IMR-90 (cell line): ENCODE results near the gene GFAP. TPM values are rescaled to one million over a fixed set of nuclear protein-coding genes. Genes with fewer than 3 reads are reported as not detected.

Experiments
- ATAC-seq: fragments of 200-7000 bp; cut with Tn5 transposase; 2 replicates; pipeline ENCODE4 v1.9.1; 2020; ENCODE audit warnings: low read depth, mild to moderate bottlenecking, moderate library complexity
- BruUV-seq: library from RNA; stranded (reverse); fragments of 400-500 nt; replicated peaks from 2 replicates; lab custom pipeline; 2021; lab: Mats Ljungman, UMichigan
- CTCF ChIA-PET: fragments of 300-600 bp; formaldehyde crosslinking; extraction: SDS; loops from one replicate; lab custom pipeline; 2021; ENCODE audit warnings: antibody characterized with exemption; lab: Yijun Ruan, JAX
- POLR2A ChIA-PET: fragments of 300-600 bp; sonication (Branson Sonifier 250); formaldehyde crosslinking; loops from one replicate; lab custom pipeline; 2022; ENCODE audit warnings: antibody characterized with exemption; ENCODE audit not compliant: unreplicated experiment; lab: Charles Lee
- DNase-seq: peaks from one replicate; pipeline ENCODE4 v3.0.0; 2013
- H2AFZ ChIP-seq: replicated peaks from 2 replicates; pipeline ENCODE3; 2013; ENCODE audit warnings: low read length, mild to moderate bottlenecking; ENCODE audit not compliant: poor library complexity
- H2AK5ac ChIP-seq: 2 replicates; pipeline ENCODE4 v1.6.1; 2013; ENCODE audit warnings: low read depth, low read length, inconsistent platforms
- H2AK9ac ChIP-seq: replicated peaks from 2 replicates; pipeline ENCODE3; 2013; ENCODE audit warnings: mild to moderate bottlenecking, low read depth, low read length, moderate library complexity; ENCODE audit not compliant: poor library complexity
- H2BK120ac ChIP-seq: 2 replicates; pipeline ENCODE4 v1.6.1; 2013; ENCODE audit warnings: low read depth, low read length, inconsistent platforms
- H2BK15ac ChIP-seq: 3 replicates; pipeline ENCODE4 v1.6.1; 2013; ENCODE audit warnings: low read depth, low read length, inconsistent platforms
- H2BK20ac ChIP-seq: 2 replicates; pipeline ENCODE4 v1.6.1; 2013; ENCODE audit warnings: low read depth, mild to moderate bottlenecking, inconsistent platforms, low read length, moderate library complexity
- H2BK5ac ChIP-seq: 2 replicates; pipeline ENCODE4 v1.6.1; 2013; ENCODE audit warnings: mild to moderate bottlenecking, low read depth, low read length, inconsistent platforms; ENCODE audit not compliant: poor library complexity, severe bottlenecking
- H3K14ac ChIP-seq: replicated peaks from 2 replicates; pipeline ENCODE4 v1.6.1; 2013; ENCODE audit warnings: low read depth, low read length, inconsistent platforms
- H3K18ac ChIP-seq: 2 replicates; pipeline ENCODE4 v1.6.1; 2013; ENCODE audit warnings: low read depth, low read length, control low read depth
- H3K23ac ChIP-seq: 2 replicates; pipeline ENCODE4 v1.6.1; 2013; ENCODE audit warnings: low read depth, low read length, inconsistent platforms
- H3K27ac ChIP-seq: 2 replicates; pipeline ENCODE4 v1.5.1; 2013; ENCODE audit warnings: mild to moderate bottlenecking, control low read depth, low read length; ENCODE audit not compliant: insufficient read depth
- H3K27me3 ChIP-seq: 2 replicates; pipeline ENCODE4 v1.6.1; 2013; ENCODE audit warnings: low read length; ENCODE audit not compliant: control insufficient read depth, insufficient read depth
- H3K36me3 ChIP-seq: 2 replicates; pipeline ENCODE4 v1.6.1; 2013; ENCODE audit warnings: low read length, mixed read lengths; ENCODE audit not compliant: control insufficient read depth, insufficient read depth
- H3K4ac ChIP-seq: 2 replicates; pipeline ENCODE4 v1.6.1; 2013; ENCODE audit warnings: low read depth, low read length, inconsistent platforms
- H3K4me1 ChIP-seq: 2 replicates; pipeline ENCODE4 v1.6.1; 2013; ENCODE audit warnings: low read length, mixed read lengths; ENCODE audit not compliant: control insufficient read depth, insufficient read depth
- H3K4me2 ChIP-seq: 2 replicates; pipeline ENCODE4 v1.6.1; 2013; ENCODE audit warnings: low read depth, mild to moderate bottlenecking, control low read depth, low read length, moderate library complexity
- H3K4me3 ChIP-seq: 2 replicates; pipeline ENCODE4 v1.5.1; 2013; ENCODE audit warnings: low read depth, mild to moderate bottlenecking, control low read depth, low read length, moderate library complexity; ENCODE audit not compliant: insufficient read depth
- H3K56ac ChIP-seq: 2 replicates; pipeline ENCODE4 v1.6.1; 2013; ENCODE audit warnings: low read length, inconsistent platforms; ENCODE audit not compliant: insufficient read depth; ENCODE audit errors: extremely low read depth
- H3K79me1 ChIP-seq, 2 experiments: 2 replicates each; pipeline ENCODE4 v1.6.1; 2013; ENCODE audit warnings: low read length in 2 of 2, inconsistent platforms in 1 of 2, low read depth in 1 of 2
- H3K9ac ChIP-seq: 2 replicates; pipeline ENCODE4 v1.6.1; 2013; ENCODE audit warnings: low read depth, low read length, control low read depth
- H3K9me1 ChIP-seq: 2 replicates; pipeline ENCODE4 v1.6.1; 2013; ENCODE audit warnings: low read length, inconsistent platforms; ENCODE audit not compliant: insufficient read depth
- H3K9me3 ChIP-seq: 2 replicates; pipeline ENCODE4 v1.6.1; 2013; ENCODE audit warnings: low read length; ENCODE audit not compliant: control insufficient read depth, insufficient read depth
- H4K20me1 ChIP-seq: 2 replicates; pipeline ENCODE4 v1.6.1; 2013; ENCODE audit warnings: low read length, inconsistent platforms; ENCODE audit not compliant: insufficient read depth
- H4K5ac ChIP-seq: 2 replicates; pipeline ENCODE4 v1.6.1; 2013; ENCODE audit warnings: mild to moderate bottlenecking, low read depth, low read length, control low read depth
- H4K8ac ChIP-seq, 2 experiments: 2 replicates each; pipeline ENCODE4 v1.6.1; 2013; ENCODE audit warnings: low read depth in 2 of 2, low read length in 2 of 2, control low read depth in 1 of 2, inconsistent platforms in 1 of 2
- H4K91ac ChIP-seq: 2 replicates; pipeline ENCODE4 v1.6.1; 2013; ENCODE audit warnings: low read depth, low read length, inconsistent platforms; ENCODE audit not compliant: insufficient read depth
- FOS ChIP-seq: fragments of 150-350 bp; IDR thresholded peaks from 2 replicates; pipeline ENCODE4 v1.6.1; 2016; ENCODE audit warnings: low read depth, low read length
- MAZ ChIP-seq: IDR thresholded peaks from 2 replicates; pipeline ENCODE4 v1.6.1; 2012; ENCODE audit warnings: low read depth, mild to moderate bottlenecking, low read length, improper control_type of control experiment, moderate library complexity, borderline replicate concordance
- NFE2L2 ChIP-seq: fragments of 150-350 bp; IDR thresholded peaks from 2 replicates; pipeline ENCODE4 v1.6.1; 2016; ENCODE audit warnings: low read depth, mild to moderate bottlenecking, low read length
- POLR2A ChIP-seq: IDR thresholded peaks from 2 replicates; pipeline ENCODE4 v1.6.1; 2012; ENCODE audit warnings: mild to moderate bottlenecking, low read depth, low read length
- RAD21 ChIP-seq: IDR thresholded peaks from 2 replicates; pipeline ENCODE4 v1.6.1; 2012; ENCODE audit warnings: low read length, improper control_type of control experiment
- WGBS, 2 experiments: methylation state at CpG; one replicate each; pipeline versions ENCODE4 v1.1.5 to v1.1.7; 2013; ENCODE audit warnings: missing lambda C conversion rate in 2 of 2; ENCODE audit not compliant: insufficient read length in 1 of 2; ENCODE audit errors: extremely low coverage in 2 of 2; 5-methylcytosine and 5-hydroxymethylcytosine counted together
- dilution Hi-C: fragments of 300-500 bp; cut with HindIII; formaldehyde crosslinking; loops from one replicate; pipeline ENCODE4 v1.14.3; 2018; ENCODE audit warnings: low sequenced_read_pairs; ENCODE audit not compliant: unreplicated experiment
- in situ Hi-C: fragments of 300-500 bp; cut with MboI; formaldehyde crosslinking; loops from 3 replicates; pipeline ENCODE4 v1.14.3; 2019; ENCODE audit warnings: low sequenced_read_pairs, inconsistent platforms, mixed read lengths
- intact Hi-C: fragments of 100-400 bp; cut with micrococcal nuclease; formaldehyde crosslinking; loops from 2 replicates; pipeline ENCODE4 v1.10.0; 2022
- polyA plus RNA-seq, 3 experiments: library from polyadenylated mRNA; depleted of rRNA; stranded (reverse); fragments of >200 nt; gene quantifications; 2 replicates each; pipeline ENCODE4 v1.2.3, GENCODE V29; 2012; ENCODE audit warnings: low replicate concordance in 1 of 3
- total RNA-seq: library from RNA; depleted of rRNA; stranded (reverse); fragments of >200 nt; gene quantifications from 2 replicates; pipeline ENCODE4 v1.2.3, GENCODE V29; 2012
- TF ChIP-seq, protein P1 (sequence below): fragments of 150-350 bp; IDR thresholded peaks from 2 replicates; pipeline ENCODE4 v1.6.1; 2016; ENCODE audit warnings: low read depth, mild to moderate bottlenecking, low read length, moderate library complexity, borderline replicate concordance

Gene GFAP
- total and polyA plus RNA-seq, 2 of the 4 experiments (the other 2 are of a cell fraction), result 0.18 to 0.19 TPM

DNA sequence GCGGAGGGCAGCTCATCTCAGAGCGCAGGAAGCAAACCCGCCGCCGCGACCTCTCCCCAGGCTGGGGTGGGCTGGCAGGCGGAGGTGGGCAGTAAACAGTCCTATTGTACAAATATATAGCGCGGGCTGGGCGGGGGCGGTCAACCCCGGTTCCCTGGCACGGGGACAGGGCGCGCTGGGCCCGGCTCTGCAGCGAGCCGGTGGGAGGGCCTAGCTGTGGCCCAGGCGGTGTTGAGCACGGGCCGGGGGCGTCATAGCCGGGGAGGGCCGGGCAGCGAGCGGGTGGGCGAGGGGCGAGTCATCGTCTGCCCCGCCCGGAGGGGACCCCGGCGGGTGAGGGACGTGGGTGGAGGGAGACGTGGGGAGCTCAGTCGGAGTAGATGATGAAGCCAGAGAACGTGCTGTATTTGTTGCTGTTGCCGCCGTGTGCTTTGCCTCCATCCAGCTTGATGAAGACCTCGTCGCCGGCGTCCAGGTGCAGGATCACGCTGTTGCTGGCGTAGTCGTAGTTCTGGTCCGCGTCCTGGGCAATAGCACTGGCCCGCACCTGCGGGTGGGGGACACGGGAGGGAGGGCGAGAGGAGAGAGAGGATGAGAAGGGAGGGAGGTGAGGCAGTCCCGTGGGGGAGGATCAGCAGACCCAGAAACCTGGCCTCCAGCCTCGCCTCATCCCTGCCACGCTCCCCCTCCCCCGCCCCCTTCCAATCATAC, 44.7 kb upstream of the GFAP start:
- H2AFZ ChIP-seq, result peak overlapping the region; percentile 86
- H3K9me3 ChIP-seq, result no peaks in the 10 kb centered on the region
- H3K79me1 ChIP-seq, result no peaks in the 10 kb centered on the region
- no peak overlapping the region for H2BK5ac ChIP-seq
- no peak overlapping the region for H3K14ac ChIP-seq
- no peak overlapping the region for H3K4me2 ChIP-seq
- dilution Hi-C loops, result no loop called here
- H2BK120ac ChIP-seq, result no peak overlapping the region
- H3K36me3 ChIP-seq, result no peaks in the 10 kb centered on the region
- intact Hi-C loops, result no loop called here
- no peak overlapping the region for H3K56ac ChIP-seq
- H3K4ac ChIP-seq, result no peak overlapping the region
- H4K20me1 ChIP-seq, result no peaks in the 10 kb centered on the region
- no peak overlapping the region for H4K91ac ChIP-seq
- H2BK20ac ChIP-seq, result no peak overlapping the region
- no peaks in the 10 kb centered on the region for H3K9me1 ChIP-seq
- H3K4me1 ChIP-seq, result no peaks in the 10 kb centered on the region; the same call in 1 of the 2 replicates
- DNase-seq, result no peak
- H3K4me3 ChIP-seq, result no peak overlapping the region
- H3K9ac ChIP-seq, result no peak overlapping the region
- no peak for ATAC-seq
- 18% methylated on average over 31 of the region's 56 CpGs; no CpG with 5 or more reads in 1 of the 2 experiments for WGBS, 2 experiments
- CTCF ChIA-PET, result no interaction called here
- TF ChIP-seq MAZ (no peak), POLR2A (no peak), FOS (no peak), NFE2L2 (no peak), RAD21 (no peak)
- TF ChIP-seq, protein P1, sequence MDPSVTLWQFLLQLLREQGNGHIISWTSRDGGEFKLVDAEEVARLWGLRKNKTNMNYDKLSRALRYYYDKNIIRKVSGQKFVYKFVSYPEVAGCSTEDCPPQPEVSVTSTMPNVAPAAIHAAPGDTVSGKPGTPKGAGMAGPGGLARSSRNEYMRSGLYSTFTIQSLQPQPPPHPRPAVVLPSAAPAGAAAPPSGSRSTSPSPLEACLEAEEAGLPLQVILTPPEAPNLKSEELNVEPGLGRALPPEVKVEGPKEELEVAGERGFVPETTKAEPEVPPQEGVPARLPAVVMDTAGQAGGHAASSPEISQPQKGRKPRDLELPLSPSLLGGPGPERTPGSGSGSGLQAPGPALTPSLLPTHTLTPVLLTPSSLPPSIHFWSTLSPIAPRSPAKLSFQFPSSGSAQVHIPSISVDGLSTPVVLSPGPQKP, result no peak
- no peak overlapping the region for H2BK15ac ChIP-seq
- no peak overlapping the region for H2AK9ac ChIP-seq
- no peak overlapping the region for H4K5ac ChIP-seq
- H3K27me3 ChIP-seq, result peaks cover 22% of the 10 kb centered on the region; the same call in 1 of the 2 replicates
- no peak overlapping the region for H3K27ac ChIP-seq
- POLR2A ChIA-PET, result no interaction called here
- in situ Hi-C loops, result no loop called here
- H3K18ac ChIP-seq, result no peak overlapping the region
- no TSS peak for BruUV-seq
- H4K8ac ChIP-seq, result no peak overlapping the region
- H2AK5ac ChIP-seq, result no peak overlapping the region
- H3K23ac ChIP-seq, result 0 out of 2 replicates have a peak overlapping the region, but pooled peaks have one; percentile 51
